ENCODE measurements around the gene NMNAT2.

GRCh38 chr1:183461350-183461749 lies 43.2 kb upstream of the NMNAT2 start:
- no peak for TF ChIP-seq MAX (CRISPR knock-in tag; IDR thresholded peaks at IDR 0.05)
- TF ChIP-seq ZNF263 (CRISPR knock-in tag; IDR thresholded peaks at IDR 0.05; ENCODE audit: low read depth): no peak
- no peak for TF ChIP-seq CTCF (IDR thresholded peaks at IDR 0.05)
- TF ChIP-seq ATF2 (CRISPR knock-in tag; IDR thresholded peaks at IDR 0.05; ENCODE audit: borderline replicate concordance, low read depth): no peak
- TF ChIP-seq SP1 (CRISPR knock-in tag; conservative IDR thresholded peaks at IDR 0.05): no peak
